HG02973 (cell line): Measurements from ENCODE around the gene RGS9.
A peak's percentile ranks its signal among the peaks of the same experiment; 100 is the strongest.
"Not testable (repeated sequence)": the region's sequence is repeated elsewhere in the genome, so short reads cannot be mapped to it uniquely, and the experiment has no call there.

Experiments used
- ATAC-seq: cut with Tn5 transposase; IDR thresholded peaks from one replicate; pipeline ENCODE4 v1.9.1; 2021; ENCODE audit warnings: moderate library complexity; ENCODE audit not compliant: unreplicated experiment

The RGS9 gene

DNA sequence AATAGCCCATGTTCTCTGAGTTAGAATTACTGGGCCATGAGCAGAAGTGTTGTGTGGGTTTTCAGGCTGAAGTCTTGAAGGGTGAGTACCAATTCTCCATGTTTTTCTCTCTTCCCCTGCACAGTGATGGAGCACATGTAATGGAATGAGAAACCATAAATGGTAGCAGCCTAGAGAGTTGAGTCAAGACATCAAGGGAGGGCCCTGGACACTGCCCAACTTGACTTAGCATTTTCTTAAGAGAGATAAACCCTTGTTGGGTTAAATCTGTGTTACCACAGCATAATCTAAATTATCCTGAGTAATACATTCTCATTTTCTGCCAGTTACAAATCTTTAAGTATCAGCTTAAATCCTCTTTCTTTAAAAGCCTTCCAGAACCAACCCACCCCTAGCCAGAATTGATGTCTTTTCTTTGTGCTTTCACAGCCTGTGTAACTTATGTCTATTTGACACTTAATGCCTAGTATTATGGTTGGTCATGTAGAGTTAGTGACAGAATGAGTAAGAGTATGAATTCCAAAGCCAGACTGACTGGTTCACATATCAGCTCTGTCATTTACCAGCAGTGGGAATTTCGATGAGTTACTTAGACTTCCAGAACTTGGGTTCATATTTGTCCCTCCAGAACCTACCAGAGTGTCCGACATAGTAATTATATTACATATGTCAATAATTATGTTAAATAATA, 27.0 kb upstream of the RGS9 start:
- ATAC-seq = no peak

GRCh38 chr17:65115839-65116238, 21.3 kb upstream of the RGS9 start:
- no peak for ATAC-seq

DNA sequence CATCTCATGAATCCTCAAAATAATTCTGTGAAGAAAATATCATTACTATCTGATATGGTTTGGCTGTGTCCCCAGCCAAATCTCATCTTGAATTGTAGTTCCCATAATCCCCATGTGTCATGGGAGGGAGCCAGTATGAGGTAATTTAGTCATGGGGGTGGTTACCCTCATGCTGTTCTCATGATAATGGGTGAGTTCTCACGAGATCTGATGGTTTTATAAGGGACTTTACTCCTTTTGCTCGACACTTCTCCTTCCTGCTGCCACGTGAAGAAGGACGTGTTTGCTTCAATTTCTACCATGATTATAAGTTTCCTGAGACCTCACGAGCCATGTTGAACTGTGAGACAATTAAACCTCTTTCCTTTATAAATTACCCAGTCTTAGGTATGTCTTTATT, 20.7 kb upstream of the RGS9 start:
- not testable (repeated sequence) for ATAC-seq

DNA sequence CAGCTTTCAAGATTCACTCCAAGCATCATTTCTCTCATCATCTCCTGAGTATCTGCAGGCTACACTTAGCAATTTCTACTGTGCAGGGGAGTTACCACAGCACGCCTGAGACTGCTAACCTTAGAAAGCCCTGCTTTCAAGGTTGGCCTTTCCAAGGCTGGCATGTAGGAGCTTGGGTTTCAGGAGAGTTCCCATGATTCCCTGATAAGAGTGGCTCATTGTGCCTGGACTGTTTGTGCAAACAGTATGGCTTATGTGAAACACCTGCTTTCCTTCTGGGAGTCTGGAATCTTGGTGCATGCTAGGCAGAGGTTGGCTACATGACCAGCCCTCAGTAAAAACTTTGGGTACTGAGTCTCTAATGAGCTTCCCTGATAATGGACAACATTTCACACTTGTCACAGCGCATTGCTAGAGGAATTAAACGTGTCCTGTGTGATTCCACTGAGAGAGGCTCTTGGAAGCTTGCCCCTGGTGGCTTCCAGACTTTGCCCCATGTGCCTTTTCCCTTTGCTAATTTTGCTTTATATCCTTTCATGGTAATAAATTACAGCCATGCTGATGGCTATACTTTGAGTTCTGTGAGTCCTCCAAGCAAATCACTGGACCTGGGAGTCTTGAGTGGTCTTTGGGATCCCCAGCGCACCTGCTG, 19.7 kb upstream of the RGS9 start:
- no peak for ATAC-seq

GRCh38 chr17:65121368-65121767, 15.8 kb upstream of the RGS9 start:
- no peak for ATAC-seq

- ATAC-seq = peak; percentile 42
Observed at GRCh38 chr17:65121916-65122806, 15.0 kb upstream of the RGS9 start.

GRCh38 chr17:65122836-65123756, 14.1 kb upstream of the RGS9 start:
- ATAC-seq = peak; percentile 52

DNA sequence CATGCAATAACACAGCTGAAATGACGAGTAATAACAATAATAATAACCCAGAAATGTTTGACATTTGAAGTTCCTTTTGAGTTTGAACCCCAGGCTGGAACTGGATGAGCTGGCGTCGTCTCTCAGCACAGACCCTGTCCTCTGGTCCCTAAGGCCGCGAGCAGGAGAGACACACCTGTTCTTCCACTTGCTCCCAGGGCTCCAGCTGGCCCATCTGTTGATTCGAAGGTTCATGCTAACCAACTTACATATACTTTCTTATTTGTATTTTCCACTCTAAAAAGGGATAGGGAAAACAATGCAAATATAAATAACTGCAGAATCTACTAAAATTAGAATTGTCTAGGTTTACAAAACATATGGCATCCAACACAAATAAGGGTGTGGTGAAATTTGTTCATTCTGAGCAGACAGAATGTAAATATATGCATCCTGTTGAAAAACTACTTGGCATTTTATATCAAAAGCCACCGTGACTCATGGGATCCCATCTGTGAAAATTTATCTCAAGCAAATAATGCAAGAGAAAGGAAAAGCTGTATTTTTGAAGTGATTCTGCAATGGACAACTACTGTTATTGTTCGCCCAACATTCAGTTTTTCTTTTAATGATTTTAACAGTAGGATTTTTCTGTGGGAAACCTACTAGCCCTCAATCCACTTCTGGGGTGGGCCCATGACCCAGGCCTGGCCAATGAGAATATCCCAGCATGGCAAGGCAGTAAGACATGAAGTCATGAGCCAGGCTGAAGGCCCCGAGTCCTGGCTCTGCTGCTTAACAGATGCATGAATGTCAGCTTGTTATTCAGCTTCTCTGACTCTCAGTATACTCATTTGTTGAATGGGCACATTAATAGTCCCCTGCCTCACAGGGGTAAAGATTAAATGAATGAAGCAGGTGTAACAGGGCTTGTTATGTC, 13.2 kb upstream of the RGS9 start:
- ATAC-seq = no peak

DNA sequence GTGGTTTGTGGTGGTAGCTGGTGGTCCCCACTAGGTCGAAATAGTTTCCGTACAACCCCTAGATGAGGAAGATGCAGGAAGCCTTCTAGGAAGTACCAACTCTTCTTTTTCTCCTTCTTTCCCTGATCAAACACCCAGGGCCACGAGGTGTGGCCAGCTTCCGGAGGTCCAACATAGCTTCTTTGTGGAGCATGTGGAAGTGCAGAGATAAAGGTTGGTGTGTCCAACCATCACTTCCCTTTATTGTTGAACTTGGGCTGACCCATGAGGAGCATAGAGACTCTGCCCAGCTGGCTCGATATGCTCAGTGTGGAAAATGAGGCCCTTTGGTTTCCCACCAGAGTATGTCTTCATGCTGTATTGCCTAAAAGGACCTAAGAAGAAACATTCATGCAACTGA, 6.3 kb upstream of the RGS9 start:
- ATAC-seq = no peak

DNA sequence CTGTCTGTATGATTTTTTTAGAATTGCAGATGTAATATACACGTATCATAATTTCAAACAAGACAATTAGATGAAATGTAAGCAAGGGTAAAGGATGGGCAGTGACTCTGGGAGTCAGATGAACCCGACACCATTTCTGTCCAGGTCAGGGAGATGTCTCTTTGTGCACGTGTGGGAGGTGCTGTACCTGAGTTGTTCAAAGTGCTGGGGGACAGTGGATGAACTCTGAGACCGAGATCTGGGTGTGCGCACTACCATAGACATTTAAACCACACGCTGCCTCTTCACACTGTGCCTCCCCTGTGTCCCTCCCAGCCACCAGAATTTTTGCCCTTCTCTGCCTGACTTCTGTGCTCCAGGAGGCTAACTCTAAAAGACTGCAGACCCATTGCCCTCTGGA, 5.9 kb upstream of the RGS9 start:
- no peak for ATAC-seq

DNA sequence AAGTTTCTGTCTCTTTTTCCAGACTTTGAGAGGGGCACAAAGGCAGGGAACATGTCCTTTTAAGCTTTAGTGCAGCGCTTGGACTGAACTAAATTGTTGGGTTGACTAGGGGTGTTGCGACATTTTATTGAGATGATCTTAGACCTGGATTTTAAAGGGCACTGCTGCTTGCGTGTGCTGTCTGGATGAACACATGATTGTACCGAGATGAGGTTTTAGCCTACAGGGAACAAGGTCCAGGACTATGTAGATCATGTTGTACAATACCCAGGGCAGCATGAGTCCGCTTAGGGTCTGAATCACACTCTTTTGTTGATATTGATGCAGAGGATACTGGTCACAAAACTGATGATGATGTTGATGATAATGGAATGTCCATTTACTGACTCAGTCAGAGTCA, 5.2 kb upstream of the RGS9 start:
- no peak for ATAC-seq

- ATAC-seq = no peak
Observed at GRCh38 chr17:65134035-65134434, 3.1 kb upstream of the RGS9 start.

- ATAC-seq = no peak
Observed at GRCh38 chr17:65139101-65139764, 2.1 kb downstream of the RGS9 start.

DNA sequence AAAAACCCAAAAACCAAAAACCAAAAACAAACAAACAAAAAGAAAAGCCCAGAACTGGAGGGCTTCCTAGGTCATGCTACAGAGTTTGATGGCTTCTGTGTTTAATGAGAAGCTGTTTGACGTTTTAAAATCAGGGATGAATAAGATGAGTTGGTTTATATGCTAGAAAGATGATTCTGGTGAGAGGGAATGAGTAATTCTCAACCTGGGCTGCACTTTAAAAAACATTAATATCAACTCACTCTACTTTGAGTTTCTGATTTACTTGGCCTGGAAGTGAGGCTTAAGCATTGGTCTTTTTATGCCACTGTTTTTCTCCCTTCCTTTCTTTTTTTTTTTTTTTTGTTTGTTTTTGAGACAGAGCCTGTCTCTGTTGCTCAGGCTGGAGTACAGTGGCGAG, 5.1 kb downstream of the RGS9 start:
- no peak for ATAC-seq

DNA sequence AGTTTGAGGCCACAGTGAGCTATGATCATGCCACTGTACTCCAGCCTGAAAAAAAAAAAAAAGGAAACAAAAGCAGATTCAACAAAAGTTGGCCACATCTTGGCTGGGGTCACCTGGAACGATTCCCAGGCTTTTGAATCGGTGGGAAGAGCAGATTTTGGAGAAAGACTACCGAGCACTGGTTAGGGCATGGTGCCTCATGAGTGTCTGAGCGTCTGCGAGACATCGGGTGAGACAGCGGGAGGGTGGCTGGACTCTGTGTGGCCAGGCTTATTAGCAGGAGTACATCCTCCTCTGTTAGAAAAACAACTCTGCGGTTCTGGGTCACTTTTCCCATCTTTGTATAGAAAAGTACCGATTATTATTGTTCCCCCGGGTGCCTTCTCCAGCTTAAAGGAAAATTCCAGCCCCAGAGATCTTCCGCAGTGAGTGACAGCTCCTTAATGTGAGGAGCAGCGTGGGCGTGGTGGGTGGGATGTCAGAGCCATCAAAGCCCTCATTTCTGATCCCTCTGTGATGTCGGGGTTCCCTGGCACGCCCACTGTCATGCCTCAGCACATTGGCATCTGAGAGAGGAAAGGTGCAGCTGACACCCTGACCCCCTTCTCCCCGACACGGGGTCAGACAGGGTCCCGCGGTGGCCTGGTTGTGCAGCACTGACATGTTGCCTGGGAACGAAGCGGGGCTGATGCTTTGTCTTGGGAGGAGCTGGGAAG, 6.9 kb downstream of the RGS9 start:
- ATAC-seq = no peak

DNA sequence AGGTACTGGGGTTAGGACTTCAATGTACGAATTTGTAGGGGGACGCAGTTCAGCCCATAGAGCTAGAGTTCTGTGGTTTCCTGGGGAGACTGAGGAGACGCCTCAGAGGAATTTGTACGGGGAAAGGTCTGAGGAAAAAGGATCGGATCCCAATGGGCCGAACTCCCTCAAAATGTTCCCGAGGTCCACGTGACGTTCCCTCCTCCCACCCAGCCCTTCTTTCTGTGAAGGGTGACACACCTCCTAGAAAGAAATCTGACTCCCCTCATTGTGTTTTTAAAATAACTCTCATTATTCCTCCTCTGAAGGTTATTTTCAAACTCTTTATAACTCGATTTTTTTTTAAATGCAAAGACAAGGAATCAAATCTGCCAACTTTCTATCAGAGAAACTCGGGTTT, 8.6 kb downstream of the RGS9 start:
- no peak for ATAC-seq

GRCh38 chr17:65147955-65148354, 10.8 kb downstream of the RGS9 start:
- ATAC-seq = no peak

GRCh38 chr17:65154770-65155589, 17.8 kb downstream of the RGS9 start:
- peak; percentile 92 for ATAC-seq
